Erythroblast (primary cell): ENCODE data around the gene EPHA4.

Experiments used
- DNase-seq, 2 experiments: peaks; one replicate each; lab custom pipeline; 2025; lab: John Stamatoyannopoulos, UW
- GATA1 ChIP-seq: IDR thresholded peaks from 2 replicates; pipeline ENCODE4 v1.6.1; 2011; ENCODE audit warnings: low read depth, mild to moderate bottlenecking, control low read depth, low read length, moderate library complexity
- POLR2A ChIP-seq: IDR thresholded peaks from 2 replicates; pipeline ENCODE4 v1.6.1; 2011; ENCODE audit warnings: mild to moderate bottlenecking, low read length

Gene EPHA4

DNA sequence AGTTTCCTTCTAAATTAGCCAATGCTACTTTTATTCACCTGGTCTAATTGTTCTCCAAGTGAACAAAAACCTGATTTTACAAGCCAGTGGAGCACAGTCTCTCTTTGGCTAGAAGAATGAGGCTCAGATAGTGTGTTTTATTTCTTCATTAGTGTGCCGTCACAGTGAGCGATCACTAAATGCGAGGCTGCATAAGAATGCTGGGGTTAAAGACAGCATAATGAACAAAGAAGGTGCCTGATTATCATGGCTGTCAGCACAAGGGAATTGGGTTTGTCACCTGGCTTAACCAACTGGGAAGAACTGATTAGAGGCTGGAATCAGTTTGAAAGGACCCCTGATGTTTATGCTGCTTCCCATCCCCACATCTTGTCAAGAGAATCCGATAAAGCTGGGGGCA is 76.4 kb downstream of the EPHA4 start:
- no peak for DNase-seq
- TF ChIP-seq GATA1 (no peak), POLR2A (no peak)

DNA sequence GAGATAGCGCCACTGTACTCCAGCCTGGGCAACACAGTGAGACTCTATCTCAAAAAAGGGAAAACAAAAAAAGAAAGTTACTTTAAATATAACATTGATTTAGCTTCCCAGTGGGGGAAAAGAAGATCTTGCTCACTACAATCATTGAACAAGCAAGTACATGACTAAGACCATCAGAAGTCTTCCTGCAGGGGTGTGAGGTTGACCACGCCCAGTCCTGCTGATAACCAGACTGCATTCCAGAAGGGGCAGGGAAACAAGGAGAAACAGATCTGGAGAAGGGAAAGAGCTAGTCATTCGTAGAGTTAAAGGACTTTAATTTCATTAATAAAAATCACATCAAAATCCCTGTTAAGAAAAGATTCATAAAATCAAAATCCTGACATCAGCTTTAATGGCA is 77.5 kb downstream of the EPHA4 start:
- no peak for TF ChIP-seq POLR2A
- no peak for TF ChIP-seq GATA1
- no peak for DNase-seq

DNA sequence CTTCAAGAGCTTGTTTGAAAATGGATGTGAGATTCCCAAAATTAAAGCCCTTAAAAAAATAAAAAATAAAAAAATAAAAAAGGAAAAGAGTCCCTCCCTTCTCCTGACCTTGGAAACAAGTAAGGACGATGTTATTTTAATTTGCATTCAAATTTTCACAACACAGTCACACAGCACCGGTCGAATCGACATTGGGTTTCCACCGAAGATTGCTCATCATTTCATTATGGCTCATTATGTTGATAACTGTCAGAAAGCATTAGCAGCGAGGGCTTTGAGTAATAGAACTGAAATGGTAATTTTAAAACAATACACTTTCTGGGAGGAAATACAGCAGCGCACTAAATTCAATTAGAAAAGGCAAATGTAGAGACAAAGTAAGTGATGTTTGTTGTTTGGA is 78.7 kb downstream of the EPHA4 start:
- TF ChIP-seq GATA1 (no peak), POLR2A (no peak)
- no peak for DNase-seq

DNA sequence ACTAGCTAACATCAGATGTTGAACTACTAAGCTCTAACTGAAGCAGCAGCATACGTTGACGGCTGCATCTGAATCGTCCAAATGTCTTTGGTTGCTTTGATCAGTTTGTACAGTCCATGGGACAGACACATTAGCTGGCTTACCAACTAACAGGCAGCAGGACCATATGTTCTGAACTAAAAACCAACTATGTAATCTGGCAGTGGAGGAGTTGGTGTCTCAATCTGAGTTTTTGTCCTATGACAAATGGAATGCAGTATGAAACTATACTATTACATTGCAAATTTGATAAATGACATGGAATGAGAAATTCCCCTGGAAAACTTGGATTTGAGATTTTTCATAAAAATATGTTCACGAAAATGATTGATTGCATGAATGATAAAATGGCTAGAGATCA is 79.5 kb downstream of the EPHA4 start:
- TF ChIP-seq GATA1 (no peak), POLR2A (no peak)
- DNase-seq, result no peak

DNA sequence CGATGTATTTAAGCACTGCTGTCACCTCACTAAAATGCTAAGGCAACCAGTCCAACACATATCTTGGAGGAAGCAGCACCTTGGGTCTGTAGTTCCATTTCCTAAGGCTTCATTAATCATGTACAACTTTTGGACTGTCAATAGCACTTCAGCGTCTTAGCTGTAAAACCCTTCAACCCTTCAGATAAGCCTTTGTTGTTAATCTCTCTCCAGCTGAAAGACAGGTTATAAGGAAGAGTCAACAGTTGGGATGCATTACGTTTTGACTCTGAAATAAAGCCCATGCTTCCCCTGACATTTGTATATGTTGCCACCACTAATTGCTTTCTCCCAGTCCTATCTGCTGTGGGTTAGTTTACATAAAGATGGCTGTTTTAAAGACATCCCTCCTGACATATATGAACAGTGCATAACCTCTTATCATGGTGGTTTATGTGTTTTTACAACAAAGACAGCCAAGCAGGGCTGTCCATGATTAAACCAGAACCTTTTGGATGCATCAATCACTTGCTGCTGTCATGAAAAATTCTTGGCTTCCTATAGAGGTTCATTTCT is 81.5 kb downstream of the EPHA4 start:
- no peak for DNase-seq
- TF ChIP-seq POLR2A, result no peak
- no peak for TF ChIP-seq GATA1

DNA sequence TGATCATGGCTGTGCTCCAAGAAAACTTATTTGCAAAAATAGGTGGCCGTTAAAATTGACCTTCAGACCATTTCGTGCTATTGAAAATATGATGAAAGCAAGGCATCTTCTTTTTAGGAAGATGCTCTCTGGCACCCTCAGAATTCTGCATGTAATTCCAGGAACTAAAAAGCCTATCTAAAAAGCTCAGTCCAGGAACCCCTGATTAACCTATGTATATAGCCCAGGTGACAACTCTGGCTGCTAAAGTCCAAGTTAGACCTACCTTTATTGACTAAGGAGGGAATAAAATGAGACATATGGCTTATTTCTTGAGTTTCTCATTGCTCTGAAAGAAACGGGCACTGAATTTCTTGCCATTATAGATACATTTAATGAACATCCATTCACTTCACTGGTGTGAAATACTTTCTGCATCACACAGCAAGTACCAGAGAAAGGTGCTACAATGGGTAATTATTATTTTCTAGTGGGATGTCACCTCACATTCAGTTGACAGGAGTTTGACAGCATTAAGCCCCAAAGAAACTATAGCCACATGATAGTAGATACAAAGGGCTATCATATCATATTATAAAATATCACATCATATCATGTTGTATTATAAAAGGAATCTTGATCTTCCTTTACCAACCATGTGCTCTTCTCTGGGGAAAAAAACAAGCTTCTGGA is 83.8 kb downstream of the EPHA4 start:
- DNase-seq, result no peak
- TF ChIP-seq POLR2A, result no peak

DNA sequence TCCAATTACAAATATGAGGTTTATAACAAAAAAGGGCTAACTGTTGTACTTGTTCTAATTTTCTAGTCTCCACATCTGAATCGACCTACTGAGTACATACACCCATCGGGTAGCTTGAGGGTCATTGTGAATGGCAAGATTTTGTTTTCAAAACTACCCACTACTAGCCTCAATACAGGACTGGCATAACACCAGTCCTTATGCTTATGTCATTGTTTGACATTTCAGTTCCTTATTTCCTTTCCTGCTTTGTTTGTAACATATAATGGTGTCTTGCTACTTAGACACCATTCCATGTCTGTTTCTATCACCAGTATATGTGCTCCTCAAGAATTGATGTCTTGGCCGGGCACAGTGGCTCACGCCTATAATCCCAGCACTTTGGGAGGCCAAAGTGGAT is 86.0 kb downstream of the EPHA4 start:
- DNase-seq, result no peak
- TF ChIP-seq GATA1 (no peak), POLR2A (no peak)

DNA sequence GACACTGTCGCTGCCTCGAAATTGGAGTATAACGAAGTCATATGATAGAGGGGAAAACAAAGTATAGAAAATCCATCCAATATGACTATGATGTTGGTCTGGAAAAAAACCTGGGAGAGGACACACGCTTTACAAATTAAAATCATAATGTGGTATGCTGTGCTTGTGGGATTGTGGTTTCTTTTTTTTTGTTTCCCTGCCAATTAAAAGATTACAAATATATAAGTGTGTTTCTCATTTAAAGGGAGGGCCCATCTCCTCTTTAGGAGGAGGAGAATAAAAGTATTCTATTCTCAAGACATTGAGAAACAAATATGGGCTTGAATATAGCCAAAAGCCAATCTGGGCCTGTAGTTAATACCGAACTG is 86.6 kb downstream of the EPHA4 start:
- no peak for DNase-seq
- TF ChIP-seq POLR2A, result no peak
- TF ChIP-seq GATA1, result no peak

DNA sequence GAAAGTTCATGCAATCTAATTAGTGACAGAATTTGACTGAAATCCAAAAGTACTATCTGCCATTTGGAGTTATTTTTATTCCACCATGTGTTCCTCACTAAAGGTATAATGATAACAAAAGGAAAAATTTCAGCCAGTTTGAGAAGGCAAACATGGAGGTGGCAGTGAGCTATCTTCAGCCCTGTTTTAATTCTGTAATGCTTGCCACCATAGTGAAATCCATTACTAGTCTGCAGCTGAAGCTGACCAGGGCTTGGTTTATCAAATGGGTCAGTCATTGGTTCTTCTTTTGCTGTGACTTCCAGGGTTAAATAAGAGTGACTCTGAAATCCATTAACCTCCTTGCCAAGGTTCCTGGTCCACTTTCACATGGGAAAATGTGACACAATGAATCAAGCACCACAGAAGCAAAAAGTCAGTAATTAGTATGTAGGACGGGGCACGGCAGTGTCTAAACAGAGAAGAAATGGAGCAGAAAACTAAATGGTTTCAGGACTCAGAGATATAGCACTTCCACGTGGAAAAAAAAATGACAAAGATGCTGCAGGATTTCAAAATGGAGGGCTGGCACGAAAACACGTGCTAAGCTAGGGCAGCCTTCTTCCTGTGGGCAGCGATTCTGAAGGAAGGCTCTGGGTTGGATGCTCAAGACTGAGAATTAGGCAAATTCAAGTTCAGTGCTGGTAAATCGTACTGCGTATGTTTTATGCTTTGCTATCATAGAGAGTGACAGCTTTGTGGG is 87.2 kb downstream of the EPHA4 start:
- no peak for TF ChIP-seq POLR2A
- no peak for TF ChIP-seq GATA1
- DNase-seq, result no peak

DNA sequence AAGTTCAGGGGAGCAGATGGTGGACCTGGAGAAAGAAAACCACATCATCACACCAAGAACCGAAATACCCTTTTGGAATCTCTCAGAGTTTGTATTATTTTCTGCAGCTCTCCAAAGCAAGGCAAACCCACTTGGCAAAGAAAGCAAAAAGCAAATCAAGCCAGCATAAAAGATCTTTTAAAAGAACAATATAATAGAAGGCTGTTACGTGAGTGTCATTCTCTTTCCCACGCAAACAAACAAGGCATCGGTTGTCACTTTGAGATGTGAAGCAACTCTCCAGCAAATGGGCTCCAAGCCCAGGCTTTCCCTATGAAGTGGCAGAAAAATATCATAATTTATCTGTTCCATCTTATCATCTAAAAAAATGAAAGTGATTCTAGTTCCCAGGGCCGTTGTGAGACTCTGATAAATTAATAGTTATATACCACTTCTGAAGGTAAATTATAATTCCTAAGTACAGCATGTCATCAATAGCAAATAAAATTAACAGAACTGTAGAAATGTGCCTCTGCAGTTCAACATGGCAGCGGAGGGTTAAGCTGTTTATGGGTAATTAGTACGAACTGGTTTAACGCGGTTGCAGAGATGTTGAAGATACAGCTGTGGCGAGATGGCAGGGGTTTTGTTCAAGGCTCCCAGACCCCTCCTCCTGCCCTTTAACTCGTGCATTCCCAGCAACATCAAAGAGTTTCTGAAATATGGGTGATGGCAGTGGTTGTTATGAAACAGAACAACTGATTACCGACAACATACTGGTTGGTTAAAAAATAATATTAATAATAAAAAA is 89.2 kb downstream of the EPHA4 start:
- TF ChIP-seq POLR2A (no peak), GATA1 (no peak)
- DNase-seq, result no peak

DNA sequence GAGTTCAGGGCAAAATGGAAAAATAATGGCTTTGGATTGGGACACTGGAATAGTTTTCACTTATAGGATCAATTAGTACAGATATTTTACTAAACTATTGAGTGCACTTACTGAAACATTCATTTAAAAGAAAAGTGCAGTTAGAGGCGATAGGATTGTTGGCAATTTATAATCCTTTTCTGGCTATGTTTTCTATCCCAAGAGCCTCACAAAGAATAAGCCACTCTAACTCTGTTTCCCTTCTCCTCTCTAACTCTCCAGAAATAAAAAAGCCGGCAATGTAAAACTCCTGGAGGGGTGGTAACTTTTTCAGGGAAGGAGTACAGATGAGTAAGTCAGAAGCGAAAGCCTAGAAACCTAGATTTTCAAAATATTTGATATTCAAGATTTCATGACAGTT is 91.3 kb downstream of the EPHA4 start:
- DNase-seq, result no peak
- TF ChIP-seq POLR2A (no peak), GATA1 (no peak)

DNA sequence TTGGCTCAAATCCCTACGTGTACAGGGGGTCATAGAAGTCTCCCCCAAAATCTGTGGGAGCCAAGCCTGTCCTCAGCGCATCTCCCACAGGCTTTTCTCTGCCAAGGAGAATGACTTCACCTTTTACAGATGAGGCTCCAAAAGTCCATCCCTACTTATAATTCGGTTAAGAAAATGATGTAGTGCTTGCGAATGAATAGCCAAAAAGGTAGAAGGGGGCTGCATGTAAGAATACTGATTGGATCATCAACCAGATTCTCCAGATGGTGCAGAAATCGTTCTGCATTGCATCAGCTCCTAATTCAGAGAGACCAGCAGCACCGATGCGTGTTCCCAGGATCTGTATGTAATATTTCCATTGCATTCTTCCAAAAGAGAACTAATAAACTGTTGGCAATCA is 91.9 kb downstream of the EPHA4 start:
- TF ChIP-seq GATA1 (no peak), POLR2A (no peak)
- no peak for DNase-seq

DNA sequence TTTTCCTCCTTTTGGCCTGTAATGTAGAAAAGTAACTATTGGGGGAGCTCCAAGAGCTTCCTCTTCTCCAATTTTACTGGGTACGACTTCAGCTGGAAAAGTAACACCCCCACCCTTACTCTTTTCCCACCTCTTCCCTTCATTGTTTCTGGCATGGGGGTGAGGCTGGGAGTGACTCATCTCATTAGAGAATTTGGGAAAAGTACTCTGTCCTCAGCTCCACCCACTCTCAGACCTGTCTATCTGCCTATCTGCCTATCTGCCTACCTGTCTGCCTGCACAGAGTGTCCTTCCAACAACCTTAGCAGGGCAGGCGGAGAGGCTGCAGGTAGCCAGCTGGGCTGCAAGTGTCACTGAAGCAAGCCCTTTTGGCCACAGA is 93.6 kb downstream of the EPHA4 start:
- TF ChIP-seq GATA1, result no peak
- TF ChIP-seq POLR2A, result no peak
- no peak for DNase-seq

DNA sequence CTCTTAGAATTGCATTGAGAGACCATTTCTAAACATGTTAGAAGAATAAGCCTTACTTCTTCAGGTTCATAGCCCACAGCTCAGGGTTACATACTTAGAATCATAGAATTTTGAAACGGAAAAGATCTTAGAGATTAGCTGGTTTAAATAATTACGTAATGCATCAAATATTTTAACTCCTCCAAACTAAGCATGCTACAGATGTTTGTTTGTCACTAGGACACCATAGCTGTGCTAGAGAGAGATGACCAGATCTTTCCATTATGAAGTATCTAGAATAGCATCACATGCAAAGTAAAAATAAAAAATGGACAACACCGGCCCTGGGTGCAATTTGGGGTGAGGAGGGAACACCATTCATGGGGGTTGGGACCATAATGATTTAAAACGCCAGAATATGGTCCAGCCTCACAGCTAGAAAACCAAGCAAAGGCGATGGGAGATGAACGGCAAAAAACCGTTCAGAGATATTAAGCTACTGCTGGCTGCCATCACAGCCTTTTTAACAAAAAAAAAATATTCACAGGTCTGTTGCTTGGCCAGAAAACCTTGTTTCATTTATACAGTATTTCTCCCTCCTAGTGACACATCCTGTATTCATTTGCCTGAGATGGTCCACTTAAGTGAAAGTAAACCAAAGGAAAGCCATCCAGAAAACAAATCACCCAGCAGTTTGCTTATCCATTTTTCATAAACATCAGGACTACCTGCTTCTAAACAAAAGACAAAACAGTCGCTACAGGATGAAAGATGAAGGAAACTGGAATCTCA is 94.2 kb downstream of the EPHA4 start:
- DNase-seq, result no peak
- no peak for TF ChIP-seq GATA1
- TF ChIP-seq POLR2A, result no peak
